GM21360 (cell line): ENCODE measurements around the gene COL8A1.
A peak's percentile ranks its signal among the peaks of the same experiment; 100 is the strongest.

Source experiments
- ATAC-seq: cut with Tn5 transposase; IDR thresholded peaks from one replicate; pipeline ENCODE4 v1.9.1; 2021; ENCODE audit warnings: mild to moderate bottlenecking, moderate library complexity; ENCODE audit not compliant: unreplicated experiment

Gene COL8A1

GRCh38 chr3:99753268-99753975 is 115.0 kb downstream of the COL8A1 start:
- peak; percentile 90 for ATAC-seq

GRCh38 chr3:99755831-99756230 is 117.4 kb downstream of the COL8A1 start:
- ATAC-seq, result no peak

- no peak for ATAC-seq
Observed at GRCh38 chr3:99757966-99758365, 119.6 kb downstream of the COL8A1 start.

GRCh38 chr3:99758502-99759177 is 120.2 kb downstream of the COL8A1 start:
- no peak for ATAC-seq

- no peak for ATAC-seq
Observed at GRCh38 chr3:99760031-99760430, 121.6 kb downstream of the COL8A1 start.

GRCh38 chr3:99760629-99761028 is 122.2 kb downstream of the COL8A1 start:
- ATAC-seq, result no peak

GRCh38 chr3:99761415-99762165 is 123.2 kb downstream of the COL8A1 start:
- ATAC-seq, result no peak

- ATAC-seq, result no peak
Observed at GRCh38 chr3:99762901-99763300, 124.5 kb downstream of the COL8A1 start.

- ATAC-seq, result no peak
Observed at GRCh38 chr3:99764377-99764776, 126.0 kb downstream of the COL8A1 start.

GRCh38 chr3:99765042-99765942 is 126.9 kb downstream of the COL8A1 start:
- no peak for ATAC-seq

- no peak for ATAC-seq
Observed at GRCh38 chr3:99767291-99767690, 128.9 kb downstream of the COL8A1 start.

GRCh38 chr3:99768126-99768525 is 129.7 kb downstream of the COL8A1 start:
- no peak for ATAC-seq

- no peak for ATAC-seq
Observed at GRCh38 chr3:99768808-99769501, 130.6 kb downstream of the COL8A1 start.

GRCh38 chr3:99772171-99772570 is 133.8 kb downstream of the COL8A1 start:
- ATAC-seq, result no peak

GRCh38 chr3:99772671-99773070 is 134.3 kb downstream of the COL8A1 start:
- no peak for ATAC-seq

- peak; percentile 99 for ATAC-seq
Observed at GRCh38 chr3:99774467-99774866, 136.1 kb downstream of the COL8A1 start.

GRCh38 chr3:99776516-99777209 is 138.3 kb downstream of the COL8A1 start:
- no peak for ATAC-seq

GRCh38 chr3:99777210-99777549 is 138.8 kb downstream of the COL8A1 start:
- no peak for ATAC-seq

- ATAC-seq, result no peak
Observed at GRCh38 chr3:99777708-99778107, 139.3 kb downstream of the COL8A1 start.

GRCh38 chr3:99780749-99781148 is 142.4 kb downstream of the COL8A1 start:
- ATAC-seq, result no peak
